HG02642 (cell line): ENCODE data around the gene GPX4.

Source experiments
- ATAC-seq: cut with Tn5 transposase; IDR thresholded peaks from one replicate; pipeline ENCODE4 v1.9.1; 2021; ENCODE audit warnings: mild to moderate bottlenecking; ENCODE audit not compliant: unreplicated experiment, poor library complexity

GPX4 gene

DNA sequence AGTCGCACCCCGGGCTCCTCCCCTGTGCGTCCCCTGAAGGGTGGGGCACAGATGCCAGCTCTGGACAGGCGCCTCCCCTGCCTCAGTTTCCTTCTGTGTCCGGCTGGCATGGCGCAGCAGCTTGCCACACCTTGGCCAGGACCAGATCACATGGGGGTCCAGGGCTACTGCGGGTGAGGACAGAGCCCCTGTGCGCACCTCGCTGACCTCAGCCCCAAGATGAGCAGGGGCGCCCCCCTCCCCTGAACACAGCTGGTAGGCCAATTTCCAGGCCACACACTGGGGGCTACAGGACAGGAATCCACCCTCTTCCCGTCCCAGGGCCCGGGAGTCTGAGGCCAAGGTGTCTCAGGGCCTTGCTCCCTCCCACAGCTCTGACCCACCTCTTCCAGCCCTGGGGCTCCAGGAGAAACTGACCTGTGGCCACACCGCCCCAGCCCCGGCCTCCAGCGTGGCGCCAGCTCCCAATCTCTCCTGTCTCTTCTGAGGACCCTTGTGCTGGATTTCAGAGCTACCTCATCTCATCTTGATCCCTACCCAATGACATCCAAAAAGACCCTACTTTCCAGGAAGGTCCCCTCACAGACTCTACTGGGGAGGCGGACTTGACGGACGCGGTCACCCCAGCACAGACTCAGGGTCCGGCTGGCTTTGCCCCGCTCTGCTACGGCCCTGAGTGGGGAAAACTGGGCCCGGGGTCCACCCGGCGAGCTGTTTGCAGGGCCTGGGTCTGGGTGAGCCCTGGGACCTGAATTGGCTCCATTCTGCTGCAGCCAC is 42.0 kb downstream of the GPX4 start:
- ATAC-seq, result no peak

- ATAC-seq, result no peak
Observed at GRCh38 chr19:1146412-1146699, 42.6 kb downstream of the GPX4 start.

DNA sequence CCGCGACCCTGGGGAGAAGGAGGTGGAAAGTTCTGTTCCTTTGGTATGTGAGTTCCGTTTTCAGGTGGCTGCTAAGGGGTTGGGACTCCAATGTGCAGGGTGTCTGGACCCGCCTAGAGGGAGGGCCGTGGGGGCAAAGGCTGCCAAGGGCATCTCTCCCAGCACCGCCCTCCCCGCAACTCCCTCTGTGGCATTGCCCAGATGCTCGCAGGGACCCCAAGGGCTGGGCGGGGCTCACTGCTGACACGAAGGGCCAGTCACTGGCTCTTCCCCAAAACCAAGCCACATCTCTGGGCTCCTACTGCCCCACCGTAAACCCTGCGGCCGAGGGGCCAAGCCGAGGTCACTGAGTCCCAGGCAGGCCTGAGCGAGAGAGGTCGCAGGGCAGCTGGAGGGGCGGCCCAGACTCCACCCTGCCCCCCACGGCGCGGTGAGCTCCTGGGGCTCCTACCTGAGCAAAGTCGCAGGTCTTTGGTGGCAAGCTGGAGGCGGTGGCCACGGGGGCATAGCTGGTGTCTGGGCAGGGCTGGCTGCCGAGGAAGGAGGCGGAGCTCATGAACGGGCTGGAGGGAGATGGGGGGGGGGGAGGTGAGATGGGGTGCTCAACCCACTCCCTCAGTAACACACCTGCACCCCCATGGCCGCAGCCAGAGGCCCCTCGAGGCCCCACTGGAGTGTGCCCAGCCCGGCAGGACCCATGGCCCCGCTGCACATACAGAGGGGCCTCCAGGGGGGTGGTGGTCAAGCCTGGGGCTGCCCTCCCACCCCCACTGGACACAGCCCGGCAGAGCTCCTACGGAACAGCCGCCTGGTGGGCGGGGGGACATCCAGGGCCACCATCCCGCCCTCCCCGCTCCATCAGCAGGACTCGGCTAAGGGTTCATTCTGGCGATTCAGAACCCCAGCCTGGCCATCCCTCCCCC is 43.3 kb downstream of the GPX4 start:
- no peak for ATAC-seq

GRCh38 chr19:1147934-1148549 is 44.2 kb downstream of the GPX4 start:
- no peak for ATAC-seq

DNA sequence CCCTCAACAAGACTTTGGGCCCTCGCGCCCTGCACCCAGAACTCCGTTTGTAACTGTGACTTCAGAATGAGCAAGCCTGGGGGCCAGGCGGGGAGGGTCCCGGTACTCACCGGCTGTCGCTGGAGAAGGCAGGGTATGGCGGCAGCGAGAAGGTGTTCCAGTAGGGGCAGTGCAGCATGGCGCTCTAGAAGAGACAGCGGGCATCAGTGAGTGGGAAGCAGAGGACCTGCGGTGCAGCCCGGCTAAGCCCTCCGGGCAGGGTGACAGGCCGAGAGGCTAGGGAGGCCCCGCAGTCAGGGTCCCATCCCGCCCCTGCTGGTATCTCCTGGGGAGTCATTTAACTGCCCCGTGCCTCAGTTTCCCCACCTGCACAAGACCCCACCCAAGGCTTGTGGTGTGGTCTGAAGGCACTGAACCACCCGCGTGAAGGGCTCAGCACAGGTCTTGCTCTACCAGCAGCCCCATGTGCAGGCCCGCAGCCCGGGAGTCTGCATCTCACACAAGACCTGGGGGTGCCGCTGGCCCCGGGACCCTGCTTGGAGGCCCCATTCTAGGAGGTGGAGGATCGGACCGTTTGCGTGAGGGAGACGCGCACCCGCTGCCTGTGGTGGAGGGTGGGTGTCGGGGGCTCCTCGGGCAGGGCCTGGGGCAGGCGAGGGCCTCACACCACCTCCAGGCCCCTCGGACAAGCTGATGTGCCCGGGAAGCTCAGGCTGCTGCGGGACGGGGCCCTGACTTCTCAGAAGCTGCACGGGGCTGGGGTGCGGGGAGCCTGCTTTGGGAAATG is 45.7 kb downstream of the GPX4 start:
- ATAC-seq, result no peak

DNA sequence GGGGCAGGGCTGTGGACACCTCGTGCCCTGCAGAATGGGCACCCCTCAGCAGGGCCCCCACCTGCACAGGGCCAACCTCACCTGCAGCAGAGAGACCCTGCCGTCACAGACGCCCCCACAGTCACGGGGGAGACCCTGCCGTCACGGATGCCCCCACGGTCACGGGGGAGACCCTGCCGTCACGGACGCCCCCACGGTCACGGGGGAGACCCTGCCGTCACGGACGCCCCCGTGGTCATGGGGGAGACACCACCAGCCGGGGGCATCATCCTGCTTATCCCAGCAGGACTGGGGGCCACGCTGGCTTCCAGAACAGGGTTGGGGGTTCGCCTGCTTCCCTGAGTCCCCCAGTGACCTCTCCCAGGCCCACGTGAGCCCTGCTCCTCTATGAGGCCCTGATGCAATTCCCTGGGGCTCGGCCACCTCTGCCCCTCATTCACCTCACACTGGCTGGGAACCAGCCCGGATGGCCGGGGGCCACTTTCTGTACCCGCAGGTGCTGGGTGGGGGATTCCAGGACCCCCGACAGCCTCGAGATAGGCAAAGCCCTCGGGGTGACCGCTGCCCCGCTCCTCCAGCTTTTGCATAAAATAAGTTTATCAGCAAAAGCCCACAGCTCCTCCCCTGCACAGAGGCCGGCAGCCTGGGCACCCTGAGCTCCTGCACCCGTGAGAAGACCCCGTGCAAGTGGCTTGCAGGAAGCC is 46.7 kb downstream of the GPX4 start:
- no peak for ATAC-seq

DNA sequence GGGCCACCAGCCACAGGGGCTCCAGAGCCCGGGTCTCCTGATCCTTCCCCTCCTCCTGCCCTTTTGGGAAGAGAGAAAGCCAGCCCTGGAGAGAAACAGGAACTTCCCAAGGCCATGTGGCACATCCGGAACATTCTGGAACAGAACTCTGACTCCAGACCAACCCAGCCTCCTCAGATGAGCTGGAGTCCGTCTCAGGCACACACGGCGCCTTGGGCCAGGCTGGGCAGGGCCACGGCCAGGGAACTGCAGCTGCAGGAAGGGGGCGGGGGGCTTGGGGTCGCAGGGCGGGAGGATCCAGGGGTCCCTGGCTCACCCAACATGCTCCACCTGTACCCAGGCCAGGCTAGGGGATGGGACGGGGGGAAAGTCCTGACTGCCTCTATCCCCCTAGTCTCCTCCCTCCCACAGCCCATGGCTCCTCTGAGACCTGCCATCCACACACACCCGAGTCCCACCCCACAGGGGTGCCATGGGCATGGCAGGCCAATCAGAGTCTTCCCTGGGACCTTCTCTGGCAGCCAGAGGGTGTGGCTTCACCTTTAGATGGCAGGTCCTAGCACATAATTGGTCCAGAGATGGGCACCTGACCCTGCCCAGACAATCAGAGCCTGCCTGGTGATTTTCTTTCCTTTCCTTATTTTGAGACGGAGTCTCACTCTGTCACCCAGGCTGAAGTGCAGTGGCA is 47.4 kb downstream of the GPX4 start:
- no peak for ATAC-seq

DNA sequence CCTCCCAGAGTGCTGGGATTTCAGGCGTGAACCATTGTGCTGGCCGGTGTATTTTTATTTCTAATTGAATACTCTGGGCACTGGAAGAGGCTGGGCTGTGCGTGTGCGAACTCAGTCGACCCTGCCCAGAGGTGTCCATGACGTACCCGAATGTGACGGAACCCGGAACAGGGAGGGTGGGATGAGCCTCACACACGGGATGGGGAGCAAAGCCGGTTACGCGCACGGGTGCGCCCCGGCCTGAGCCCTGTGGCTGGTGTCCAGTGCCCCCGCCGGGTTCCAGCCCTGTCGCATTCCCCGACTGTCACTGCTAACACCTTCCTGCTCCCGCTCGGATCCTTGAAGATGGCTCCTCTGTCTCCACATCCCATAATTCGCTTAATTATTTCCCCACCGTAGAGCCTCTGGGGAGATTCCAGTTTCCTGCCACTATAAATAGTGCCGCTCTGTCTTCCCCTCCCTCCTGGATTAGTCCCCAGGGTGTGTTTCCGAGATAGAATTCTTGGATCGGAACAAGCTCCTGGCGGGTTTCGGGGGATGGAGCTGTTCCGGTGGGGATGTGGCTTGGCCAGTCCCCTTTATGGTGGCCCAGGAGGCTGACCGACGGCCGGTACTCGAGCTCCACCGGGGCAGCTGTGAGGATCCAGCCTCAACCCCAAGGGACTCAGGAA is 48.3 kb downstream of the GPX4 start:
- no peak for ATAC-seq

- no peak for ATAC-seq
Observed at GRCh38 chr19:1153891-1154730, 50.3 kb downstream of the GPX4 start.

- ATAC-seq, result no peak
Observed at GRCh38 chr19:1154731-1155351, 51.0 kb downstream of the GPX4 start.

GRCh38 chr19:1155352-1156304 is 51.8 kb downstream of the GPX4 start:
- ATAC-seq, result no peak
